ENCODE measurements around the gene GPRC5C. TPM values are rescaled to one million over a fixed set of nuclear protein-coding genes. Genes with fewer than 3 reads are reported as not detected.

Gene GPRC5C
- total and polyA plus RNA-seq, 2 of the 13 experiments (the other 11 are each of a cell fraction or from before 2014, with no cell fraction given) = 85.6 to 300 TPM

- 0 out of 2 replicates have a peak, but pooled peaks have one; percentile 46 for TF ChIP-seq ZBTB20 (CRISPR knock-in tag; IDR thresholded peaks at IDR 0.05; ENCODE audit: borderline replicate concordance, low read depth)
- TF ChIP-seq ZNF205 (CRISPR knock-in tag; IDR thresholded peaks at IDR 0.05) = 0 out of 2 replicates have a peak, but pooled peaks have one; percentile 60
- TF ChIP-seq HNRNPL (IDR thresholded peaks at IDR 0.05; ENCODE audit: low read depth, low read length) = peak; percentile 94
- TF ChIP-seq ZNF432 (CRISPR knock-in tag; IDR thresholded peaks at IDR 0.05; ENCODE audit: borderline replicate concordance) = no peak
- TF ChIP-seq ZNF337 (CRISPR knock-in tag; IDR thresholded peaks at IDR 0.05; ENCODE audit: borderline replicate concordance, low read depth) = peak; percentile 60; the same call in 1 of the 2 replicates
- peak; percentile 36; the same call in 1 of the 2 replicates for TF ChIP-seq MTF1 (CRISPR knock-in tag; IDR thresholded peaks at IDR 0.05)
- TF ChIP-seq AKAP8 (CRISPR knock-in tag; IDR thresholded peaks at IDR 0.05) = peak; percentile 52; the same call in 1 of the 2 replicates
- peak; percentile 69; the same call in 1 of the 2 replicates for TF ChIP-seq ZNF670 (CRISPR knock-in tag; IDR thresholded peaks at IDR 0.05; ENCODE audit: borderline replicate concordance)
- 0 out of 2 replicates have a peak, but pooled peaks have one; percentile 60 for TF ChIP-seq ZBTB37 (CRISPR knock-in tag; IDR thresholded peaks at IDR 0.05)
- TF ChIP-seq SRSF1 (optimal IDR thresholded peaks at IDR 0.05; ENCODE audit: low read depth, low read length) = no peak
- no peak for TF ChIP-seq SSRP1 (CRISPR knock-in tag; IDR thresholded peaks at IDR 0.05)
- TF ChIP-seq ZFP37 (CRISPR knock-in tag; IDR thresholded peaks at IDR 0.05; ENCODE audit: borderline replicate concordance) = no peak; the same call in 1 of the 2 replicates
- TF ChIP-seq ZHX2 (IDR thresholded peaks at IDR 0.05; ENCODE audit: low read depth) = peak; percentile 54; the same call in 1 of the 2 replicates
- no peak for TF ChIP-seq ZHX2 (CRISPR knock-in tag; IDR thresholded peaks at IDR 0.05; ENCODE audit: borderline replicate concordance)
- TF ChIP-seq HOXA5 (CRISPR knock-in tag; IDR thresholded peaks at IDR 0.05) = peak; percentile 64; the same call in 1 of the 2 replicates
- 0 out of 2 replicates have a peak, but pooled peaks have one; percentile 49 for TF ChIP-seq TERF1 (CRISPR knock-in tag; IDR thresholded peaks at IDR 0.05)
- peak; percentile 74 for TF ChIP-seq NCOA2 (CRISPR knock-in tag; IDR thresholded peaks at IDR 0.05)
- no peak for TF ChIP-seq ZNF75D (CRISPR knock-in tag; IDR thresholded peaks at IDR 0.05; ENCODE audit: borderline replicate concordance)
- no peak for TF ChIP-seq CENPBD1 (CRISPR knock-in tag; IDR thresholded peaks at IDR 0.05; ENCODE audit: borderline replicate concordance, low read depth)
- no peak; the same call in 1 of the 2 replicates for TF ChIP-seq NCOA1 (CRISPR knock-in tag; IDR thresholded peaks at IDR 0.05)
- no peak for TF ChIP-seq HNRNPLL (IDR thresholded peaks at IDR 0.05; ENCODE audit: low read depth, low read length, poor library complexity, severe bottlenecking)
Observed at GRCh38 chr17:74427048-74427762, 4.7 kb upstream of the GPRC5C start (continued).

Measured in HepG2 (cell line).